HepG2 (cell line): Measurements from ENCODE around the gene COQ9. TPM values are rescaled to one million over a fixed set of nuclear protein-coding genes. Genes with fewer than 3 reads are reported as not detected.

Experiments
- ATAC-seq: fragments of 200-7000 bp; cut with Tn5 transposase; 3 replicates; pipeline ENCODE4 v1.9.1; 2020; ENCODE audit warnings: mild to moderate bottlenecking, moderate library complexity
- BruUV-seq: library from RNA; stranded (reverse); fragments of 400-500 nt; replicated peaks from 2 replicates; lab custom pipeline; 2021; lab: Mats Ljungman, UMichigan
- CTCF ChIA-PET: fragments of 300-600 bp; formaldehyde crosslinking; extraction: SDS; loops from one replicate; lab custom pipeline; 2021; ENCODE audit warnings: low total read pairs, inconsistent platforms, low intra/inter-chr PET ratio; lab: Yijun Ruan, JAX
- POLR2A ChIA-PET: fragments of 350-600 bp; sonication (Branson Sonifier 250); formaldehyde crosslinking; loops from one replicate; lab custom pipeline; 2020; ENCODE audit warnings: antibody characterized with exemption, inconsistent platforms; lab: Yijun Ruan, JAX
- DNase-seq: peaks from one replicate; pipeline ENCODE4 v3.0.0-alpha.2; 2015; ENCODE audit warnings: low spot score
- FAIRE-seq: peaks from 3 replicates; lab custom pipeline; 2011; peaks lifted over from hg19 to GRCh38; lab: Jason Lieb, UNC
- H2AFZ ChIP-seq: one replicate; pipeline ENCODE4 v1.6.1; 2011; ENCODE audit warnings: low read length, inconsistent platforms
- H3K27ac ChIP-seq: fragments of 300-600 bp; 3 replicates; pipeline ENCODE4 v1.8.0; 2011; ENCODE audit warnings: mixed run types, mild to moderate bottlenecking, mixed read lengths, low read length, inconsistent platforms; ENCODE audit not compliant: insufficient read depth; ENCODE audit errors: extremely low read length
- H3K27me3 ChIP-seq, 2 experiments: fragments of 200-600 bp in 1 of 2; 2 replicates in 1 of 2; 3 replicates in 1 of 2; pipeline versions ENCODE4 v1.6.0 to v1.8.0; 2011; ENCODE audit warnings: low read length in 2 of 2, mild to moderate bottlenecking in 2 of 2, moderate library complexity in 2 of 2, inconsistent platforms in 1 of 2; ENCODE audit not compliant: insufficient read depth in 2 of 2, control insufficient read depth in 1 of 2
- H3K36me3 ChIP-seq, 2 experiments: fragments of 200-600 bp in 1 of 2; replicated peaks in 1 of 2; 2 replicates in 1 of 2; 3 replicates in 1 of 2; pipeline versions ENCODE4 v1.5.1 to v1.8.0; 2011; ENCODE audit warnings: low read length in 2 of 2, inconsistent platforms in 1 of 2; ENCODE audit not compliant: insufficient read depth in 2 of 2, control insufficient read depth in 1 of 2
- H3K4me1 ChIP-seq: 2 replicates; pipeline ENCODE4 v1.5.1; 2012; ENCODE audit warnings: low read length, inconsistent platforms; ENCODE audit not compliant: insufficient read depth
- H3K4me2 ChIP-seq: 2 replicates; pipeline ENCODE4 v1.6.0; 2011; ENCODE audit warnings: low read depth, low read length, inconsistent platforms
- H3K4me3 ChIP-seq, 3 experiments: fragments of 200-600 bp in 1 of 3; sonication (generic), shearing (Covaris generic) in 1 of 3; replicated peaks in 1 of 3; 2 replicates each; pipeline ENCODE4 v1.5.1; 2011 to 2016; ENCODE audit warnings: low read length in 3 of 3, inconsistent platforms in 2 of 3, low read depth in 2 of 3, mild to moderate bottlenecking in 2 of 3, control low read depth in 1 of 3, mixed read lengths in 1 of 3; ENCODE audit not compliant: insufficient read depth in 1 of 3
- H3K79me2 ChIP-seq: one replicate; pipeline ENCODE4 v1.6.1; 2011; ENCODE audit warnings: low read length, inconsistent platforms; ENCODE audit not compliant: insufficient read depth
- H3K9ac ChIP-seq: 2 replicates; pipeline ENCODE4 v1.6.0; 2011; ENCODE audit warnings: mild to moderate bottlenecking, low read depth, low read length, inconsistent platforms; ENCODE audit not compliant: insufficient read depth
- H3K9me3 ChIP-seq: 2 replicates; pipeline ENCODE4 v1.5.1; 2012; ENCODE audit warnings: mild to moderate bottlenecking, low read length
- H4K20me1 ChIP-seq: 2 replicates; pipeline ENCODE4 v1.6.0; 2011; ENCODE audit warnings: inconsistent platforms, mild to moderate bottlenecking, low read length, moderate library complexity; ENCODE audit not compliant: insufficient read depth
- DBP ChIP-seq: sonication (generic); formaldehyde crosslinking; IDR thresholded peaks from 2 replicates; pipeline ENCODE4 v1.4.0; 2020; ENCODE audit warnings: missing genetic modification reagents; ENCODE audit errors: not compliant biosample characterization
- DR1 ChIP-seq: sonication (generic); formaldehyde crosslinking; IDR thresholded peaks from 2 replicates; pipeline ENCODE4 v1.8.0; 2021; ENCODE audit warnings: mild to moderate bottlenecking, missing genetic modification reagents, inconsistent platforms
- GLI4 ChIP-seq: sonication (generic); formaldehyde crosslinking; IDR thresholded peaks from 2 replicates; pipeline ENCODE4 v1.5.1; 2020; ENCODE audit warnings: missing genetic modification reagents, mild to moderate bottlenecking, moderate library complexity, borderline replicate concordance
- HES4 ChIP-seq: sonication (generic); formaldehyde crosslinking; IDR thresholded peaks from 2 replicates; pipeline ENCODE4 v1.9.0; 2021; ENCODE audit warnings: mild to moderate bottlenecking, missing genetic modification reagents, borderline replicate concordance
- RAD21 ChIP-seq: fragments of 450-650 bp; formaldehyde crosslinking; IDR thresholded peaks from 2 replicates; pipeline ENCODE4 v1.5.0; 2020; ENCODE audit warnings: mild to moderate bottlenecking
- RFXANK ChIP-seq: IDR thresholded peaks from 2 replicates; pipeline ENCODE4 v1.6.1; 2016
- RXRB ChIP-seq: IDR thresholded peaks from 2 replicates; pipeline ENCODE4 v1.6.1; 2016; ENCODE audit warnings: borderline replicate concordance, missing genetic modification reagents, missing compliant biosample characterization
- SMC3 ChIP-seq: IDR thresholded peaks from 2 replicates; pipeline ENCODE4 v1.6.1; 2011; ENCODE audit warnings: low read length, improper control_type of control experiment
- ZFP62 ChIP-seq: sonication (generic); formaldehyde crosslinking; IDR thresholded peaks from 2 replicates; pipeline ENCODE4 v1.4.0; 2020; ENCODE audit warnings: missing genetic modification reagents
- ZHX2 ChIP-seq, 2 experiments: sonication (generic) in 1 of 2; formaldehyde crosslinking in 1 of 2; IDR thresholded peaks; 2 replicates each; pipeline versions ENCODE4 v1.6.1 to v1.9.0; 2014 to 2022; ENCODE audit warnings: antibody characterized with exemption in 1 of 2, borderline replicate concordance in 1 of 2, inconsistent platforms in 1 of 2, low read depth in 1 of 2, missing genetic modification reagents in 1 of 2
- ZNF687 ChIP-seq: sonication (generic); formaldehyde crosslinking; IDR thresholded peaks from 2 replicates; pipeline ENCODE4 v1.5.1; 2020; ENCODE audit warnings: mild to moderate bottlenecking, missing genetic modification reagents, moderate library complexity
- ZNF850 ChIP-seq: sonication (generic); formaldehyde crosslinking; conservative IDR thresholded peaks from 2 replicates; pipeline ENCODE4 v1.9.0; 2021; ENCODE audit warnings: mild to moderate bottlenecking, missing genetic modification reagents
- WGBS: methylation state at CpG from one replicate; pipeline ENCODE4 v1.1.6; 2017; ENCODE audit warnings: low lambda C conversion rate; 5-methylcytosine and 5-hydroxymethylcytosine counted together
- in situ Hi-C: cut with HindIII; loops from 2 replicates; pipeline ENCODE4 v1.10.0; 2017; ENCODE audit warnings: low pct_unique_long_range_greater_than_20kb; ENCODE audit not compliant: extremely low pct_ligation_motif_present
- intact Hi-C: fragments of 100-400 bp; cut with micrococcal nuclease; formaldehyde crosslinking; loops from one replicate; pipeline ENCODE4 v1.10.0; 2022; ENCODE audit not compliant: unreplicated experiment
- polyA plus RNA-seq, 8 experiments: library from polyadenylated mRNA; depleted of rRNA in 3 of 8; stranded (reverse) in 7 of 8; unstranded in 1 of 8; fragments of >200 nt; fragmentation: Illumina TruSeq in 4 of 8; extraction: Trizol in 4 of 8; gene quantifications; 2 replicates each; pipeline versions ENCODE4 v1.2.1 to v1.2.3, GENCODE V29; 2011 to 2016; ENCODE audit warnings: low read depth in 4 of 8, missing spikeins in 1 of 8, mixed read lengths in 1 of 8; ENCODE audit not compliant: insufficient read depth in 1 of 8
- total RNA-seq, 5 experiments: library from RNA; depleted of rRNA; stranded (reverse); fragments of >200 nt; fragmentation: Illumina TruSeq; extraction: Trizol; gene quantifications; 2 replicates each; pipeline ENCODE4 v1.2.3, GENCODE V29; 2016; ENCODE audit warnings: low read depth in 1 of 5

Gene COQ9
- total and polyA plus RNA-seq, 2 of the 13 experiments (the other 11 are each of a cell fraction or from before 2014, with no cell fraction given), result 57.5 to 108 TPM

- H2AFZ ChIP-seq, result no peak overlapping the region
- WGBS, result 15% methylated on average over 10 of the region's 14 CpGs
- CTCF ChIA-PET, result interaction anchor here (1.3 to 1.9 kb wide), 2 partner anchors 106 to 109 kb away, joined by 3 to 13 read pairs; no protein-coding TSS in a partner anchor
- FAIRE-seq (peak; percentile 71), DNase-seq (peak; percentile 49), ATAC-seq (peak; percentile 74)
- H3K9ac ChIP-seq, result no peak overlapping the region
- H4K20me1 ChIP-seq, result no peaks in the 10 kb centered on the region
- H3K9me3 ChIP-seq, result no peaks in the 10 kb centered on the region
- intact Hi-C loops, result loop anchor here (1.0 to 10.0 kb wide), 2 partner anchors 106 to 325 kb away; no protein-coding TSS in a partner anchor
- peaks cover 9 to 49% of the 10 kb centered on the region in 2 experiments; a peak in 4 of 5 replicates for H3K27me3 ChIP-seq
- no peak overlapping the region for H3K27ac ChIP-seq
- H3K79me2 ChIP-seq, result no peaks in the 10 kb centered on the region
- H3K36me3 ChIP-seq, result no peaks in the 10 kb centered on the region
- POLR2A ChIA-PET, result interaction anchor here (0.8 to 1.0 kb wide), 2 partner anchors 38 to 75 kb away, joined by 3 read pairs; partner anchors contain the start of gene CX3CL1
- no peak overlapping the region for H3K4me3 ChIP-seq
- in situ Hi-C loops, result no loop called here
- BruUV-seq, result no TSS peak
- no peak overlapping the region for H3K4me2 ChIP-seq
- peaks cover 18% of the 10 kb centered on the region; the same call in 1 of the 2 replicates for H3K4me1 ChIP-seq
- TF ChIP-seq ZNF687 (peak; percentile 38), RAD21 (CRISPR knock-in tag) (peak; percentile 68), RXRB (no peak), ZNF850 (CRISPR knock-in tag) (no peak), ZFP62 (CRISPR knock-in tag) (no peak), RFXANK (CRISPR knock-in tag) (no peak), GLI4 (CRISPR knock-in tag) (no peak), ZHX2 (IDR thresholded peaks at IDR 0.05; ENCODE audit: low read depth) (no peak), ZHX2 (CRISPR knock-in tag; IDR thresholded peaks at IDR 0.05; ENCODE audit: borderline replicate concordance) (no peak), DBP (CRISPR knock-in tag) (no peak), HES4 (CRISPR knock-in tag) (0 out of 2 replicates have a peak, but pooled peaks have one; percentile 62), SMC3 (peak; percentile 44), DR1 (no peak)
Measured at GRCh38 chr16:57409870-57410587, 37.2 kb upstream of the COQ9 start.
